ENCODE results near the gene ABO. TPM values are rescaled to one million over a fixed set of nuclear protein-coding genes. Genes with fewer than 3 reads are reported as not detected.
"Not testable (repeated sequence)": the region's sequence is repeated elsewhere in the genome, so short reads cannot be mapped to it uniquely, and the experiment has no call there.

The ABO gene
- total RNA-seq, 3 donors from 2014 or later = 25.6 to 114 (median 102) TPM

GRCh38 chr9:133251773-133252172 is 23.2 kb downstream of the ABO start:
- TF ChIP-seq CTCF (IDR thresholded peaks at IDR 0.05) = no peak
- Histone ChIP-seq H3K4me3 (no peak overlapping the region), H3K36me3 (ENCODE audit: low read depth) (no peaks in the 10 kb centered on the region), H3K9me3 (no peaks in the 10 kb centered on the region), H3K4me1 (ENCODE audit: low read depth) (peaks cover 36% of the 10 kb centered on the region)
- intact Hi-C loops (cut with DNase I, micrococcal nuclease) = no loop called here
- ATAC-seq (peak; percentile 47), DNase-seq (peak in 2 of 3 donors; percentile 64 to 70)

DNA sequence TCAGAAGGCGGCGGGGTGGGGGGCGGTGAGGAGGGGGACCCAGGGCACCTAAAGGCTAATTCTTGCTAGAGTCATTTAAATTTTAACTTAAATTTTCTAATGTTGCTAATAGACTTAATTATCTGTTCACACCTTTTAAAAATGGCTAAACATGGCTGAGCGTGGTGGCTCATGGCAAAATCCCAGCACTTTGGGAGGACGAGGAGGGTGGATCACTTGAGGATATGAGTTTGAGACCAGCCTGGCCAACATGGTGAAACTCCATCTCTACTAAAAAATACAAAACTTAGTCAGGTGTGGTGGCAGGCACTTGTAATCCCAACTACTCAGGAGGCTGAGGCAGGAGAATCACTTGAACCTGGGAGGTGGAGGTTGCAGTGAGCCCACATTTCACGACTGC is 23.8 kb downstream of the ABO start:
- intact Hi-C loops (cut with DNase I, micrococcal nuclease); ATAC-seq; H3K36me3 ChIP-seq (ENCODE audit: low read depth); H3K9me3 ChIP-seq; DNase-seq; H3K4me3 ChIP-seq: not testable (repeated sequence)
- peaks cover 36% of the 10 kb centered on the region for H3K4me1 ChIP-seq (ENCODE audit: low read depth)

DNA sequence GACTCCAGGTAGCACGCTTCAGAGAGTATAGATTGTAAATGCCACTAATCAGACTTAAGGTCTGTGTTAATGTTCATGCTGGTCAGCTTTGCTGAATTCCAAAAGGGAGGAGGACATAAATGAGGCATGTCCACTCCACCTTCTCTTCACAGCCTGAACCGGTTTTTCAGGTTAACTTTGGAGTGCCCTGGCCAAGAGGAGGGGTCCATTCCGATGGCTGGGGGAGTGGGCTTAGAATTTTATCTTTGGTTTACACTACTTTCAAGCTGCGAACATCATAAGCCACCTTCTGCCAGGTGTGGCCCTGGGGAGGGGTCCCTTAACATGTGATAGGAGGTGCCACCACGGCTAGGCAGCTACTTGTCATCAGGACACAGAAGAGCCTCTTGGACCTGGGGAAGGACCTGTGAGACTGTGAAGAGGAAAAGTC is 24.2 kb downstream of the ABO start:
- intact Hi-C loops (cut with DNase I, micrococcal nuclease) = no loop called here
- no peak overlapping the region for H3K4me3 ChIP-seq
- peak; percentile 22 for ATAC-seq

GRCh38 chr9:133249337-133249736 is 25.7 kb downstream of the ABO start:
- Histone ChIP-seq H3K36me3 (ENCODE audit: low read depth) (no peaks in the 10 kb centered on the region), H3K4me1 (ENCODE audit: low read depth) (peaks cover 36% of the 10 kb centered on the region), H3K9me3 (no peaks in the 10 kb centered on the region), H3K4me3 (no peak overlapping the region)
- ATAC-seq (no peak), DNase-seq (no peak)
- intact Hi-C loops (cut with DNase I, micrococcal nuclease) = no loop called here
- no peak for TF ChIP-seq CTCF (IDR thresholded peaks at IDR 0.05)

More for the DNA sequence above, 24.2 kb downstream of the ABO start:
- Histone ChIP-seq H3K36me3 (ENCODE audit: low read depth) (no peaks in the 10 kb centered on the region), H3K4me1 (ENCODE audit: low read depth) (peaks cover 36% of the 10 kb centered on the region), H3K9me3 (no peaks in the 10 kb centered on the region)
- no peak for TF ChIP-seq CTCF (IDR thresholded peaks at IDR 0.05)
- DNase-seq = peak in 2 of 3 donors; percentile 57 to 61

DNA sequence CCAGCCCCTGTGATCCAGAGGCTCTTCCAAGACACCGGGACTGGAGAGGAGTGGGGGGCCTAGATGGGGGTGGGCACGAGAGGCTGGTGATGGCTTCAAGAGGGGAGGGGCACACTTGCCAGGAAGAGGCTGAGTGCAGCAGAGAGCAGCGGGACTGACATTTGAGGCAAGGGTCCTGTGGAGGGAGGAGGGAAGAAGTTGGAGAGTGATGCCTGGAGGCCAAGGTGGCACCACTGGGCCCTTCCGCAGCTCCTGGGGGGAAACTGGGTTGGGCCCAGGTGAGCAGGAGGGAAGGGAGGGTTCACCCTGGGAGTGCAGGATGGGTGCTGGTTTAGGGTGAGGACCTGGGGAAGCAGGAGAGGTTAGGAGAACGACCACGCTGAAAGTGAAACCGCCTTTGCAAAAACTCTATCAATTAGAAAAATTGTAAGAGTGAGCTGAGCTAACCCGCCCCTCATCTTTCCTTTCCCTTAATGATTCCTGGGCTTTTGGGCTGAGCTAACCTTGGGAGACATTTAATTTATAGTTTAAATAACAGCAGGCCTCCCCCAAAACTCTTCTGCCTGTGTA is 26.2 kb downstream of the ABO start:
- no peak for TF ChIP-seq CTCF (IDR thresholded peaks at IDR 0.05)
- ATAC-seq (no peak), DNase-seq (no peak)
- Histone ChIP-seq H3K9me3 (no peaks in the 10 kb centered on the region), H3K4me3 (no peak overlapping the region), H3K36me3 (ENCODE audit: low read depth) (no peaks in the 10 kb centered on the region), H3K4me1 (ENCODE audit: low read depth) (peaks cover 34% of the 10 kb centered on the region)
- intact Hi-C loops (cut with DNase I, micrococcal nuclease) = no loop called here

DNA sequence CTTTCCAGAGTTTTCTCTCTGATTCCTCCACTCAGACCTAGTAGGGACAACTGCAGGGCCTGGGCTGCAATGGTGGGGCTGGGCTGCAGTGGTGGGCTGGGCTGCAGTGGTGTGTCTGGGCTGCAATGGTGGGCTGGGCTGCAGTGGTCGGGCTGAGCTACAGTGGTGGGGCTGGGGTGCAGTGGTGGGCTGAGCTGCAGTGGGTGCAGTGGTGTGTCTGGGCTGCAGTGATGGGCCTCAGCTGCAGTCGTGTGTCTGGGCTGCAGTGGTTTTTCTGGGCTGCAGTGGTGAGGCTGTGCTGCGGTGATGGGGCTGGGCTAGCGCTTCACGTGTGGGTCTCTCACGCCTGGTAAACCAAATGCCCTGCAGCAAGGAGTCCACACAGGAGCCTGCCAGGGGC is 27.4 kb downstream of the ABO start:
- TF ChIP-seq CTCF (IDR thresholded peaks at IDR 0.05) = no peak
- Histone ChIP-seq H3K4me3 (no peak overlapping the region), H3K4me1 (ENCODE audit: low read depth) (peaks cover 25% of the 10 kb centered on the region), H3K9me3 (no peaks in the 10 kb centered on the region), H3K36me3 (ENCODE audit: low read depth) (no peaks in the 10 kb centered on the region)
- DNase-seq (no peak), ATAC-seq (no peak)
- intact Hi-C loops (cut with DNase I, micrococcal nuclease) = no loop called here

Measured in mucosa of descending colon (tissue), 3 donors.